NCI-H82 treated with DMSO at 0.1 percent for 48 hours (cell line): ENCODE measurements around the gene NAA25.
A peak's percentile ranks its signal among the peaks of the same experiment; 100 is the strongest.
"Not testable (repeated sequence)": the region's sequence is repeated elsewhere in the genome, so short reads cannot be mapped to it uniquely, and the experiment has no call there.

ENCODE experiments used
- DNase-seq: peaks from one replicate; lab custom pipeline; 2025; ENCODE audit not compliant: unreplicated experiment; lab: John Stamatoyannopoulos, UW

Gene NAA25

GRCh38 chr12:112116232-112117060 lies 7.9 kb upstream of the NAA25 start:
- DNase-seq = peak; percentile 71

- no peak for DNase-seq
Measured at GRCh38 chr12:112115259-112116045, 6.9 kb upstream of the NAA25 start.

GRCh38 chr12:112112409-112113133 lies 4.0 kb upstream of the NAA25 start:
- DNase-seq = no peak

- no peak for DNase-seq
Measured at GRCh38 chr12:112111931-112112330, 3.3 kb upstream of the NAA25 start.

GRCh38 chr12:112110787-112111662 lies 2.4 kb upstream of the NAA25 start:
- not testable (repeated sequence) for DNase-seq

GRCh38 chr12:112107306-112108201 lies 1.0 kb downstream of the NAA25 start:
- DNase-seq = no peak

- peak; percentile 85 for DNase-seq
Measured at GRCh38 chr12:112105891-112106290, 2.7 kb downstream of the NAA25 start.

GRCh38 chr12:112103758-112104503 lies 4.7 kb downstream of the NAA25 start:
- DNase-seq = no peak

GRCh38 chr12:112102746-112103145 lies 5.8 kb downstream of the NAA25 start:
- DNase-seq = not testable (repeated sequence)

GRCh38 chr12:112102127-112102526 lies 6.5 kb downstream of the NAA25 start:
- DNase-seq = no peak

GRCh38 chr12:112100500-112100899 lies 8.1 kb downstream of the NAA25 start:
- not testable (repeated sequence) for DNase-seq

GRCh38 chr12:112097641-112098040 lies 10.9 kb downstream of the NAA25 start:
- no peak for DNase-seq

GRCh38 chr12:112096667-112097066 lies 11.9 kb downstream of the NAA25 start:
- DNase-seq = no peak

- DNase-seq = no peak
Measured at GRCh38 chr12:112096070-112096469, 12.5 kb downstream of the NAA25 start.

- DNase-seq = no peak
Measured at GRCh38 chr12:112091563-112091962, 17.0 kb downstream of the NAA25 start.

- DNase-seq = no peak
Measured at GRCh38 chr12:112087851-112088250, 20.7 kb downstream of the NAA25 start.

GRCh38 chr12:112087055-112087850 lies 21.3 kb downstream of the NAA25 start:
- DNase-seq = no peak

GRCh38 chr12:112066566-112066965 lies 42.0 kb downstream of the NAA25 start:
- DNase-seq = no peak
